ENCODE data around the gene GPR37L1.

- TF ChIP-seq CTCF (IDR thresholded peaks at IDR 0.05; ENCODE audit: insufficient read depth, low read length) = no peak
- no peak for TF ChIP-seq REST (IDR thresholded peaks at IDR 0.05; ENCODE audit: insufficient replicate concordance, low read depth)
- no peak; the same call in none of the 2 replicates for TF ChIP-seq POLR2AphosphoS5 (IDR thresholded peaks at IDR 0.05; ENCODE audit: low read depth)
Observed at GRCh38 chr1:202150602-202151001, 27.9 kb downstream of the GPR37L1 start.
